Heart left ventricle (tissue), 16 donors: ENCODE data around the gene EPHB6. TPM values are rescaled to one million over a fixed set of nuclear protein-coding genes. Genes with fewer than 3 reads are reported as not detected.
A peak's percentile ranks its signal among the peaks of the same experiment; 100 is the strongest.

Experiments used
- ATAC-seq, 4 donors: fragments of 200-7000 bp; cut with Tn5 transposase; one replicate each; pipeline ENCODE4 v1.9.1; 2020 to 2022; ENCODE audit warnings: moderate library complexity in 4 of 4, mild to moderate bottlenecking in 3 of 4, moderate number of reproducible peaks in 1 of 4
- DNase-seq, 5 donors: peaks; one replicate each; pipeline ENCODE4 v3.0.0-alpha.2; 2020
- H3K27ac ChIP-seq, 12 donors: fragments of 200-600 bp; sonication (generic) in 4 of 12; one replicate each; pipeline versions ENCODE4 v1.5.0 to v1.8.0; 2016 to 2022; ENCODE audit warnings: mild to moderate bottlenecking in 2 of 12
- H3K27me3 ChIP-seq, 9 donors: fragments of 200-600 bp; sonication (generic) in 2 of 9; one replicate each; pipeline versions ENCODE4 v1.5.1 to v1.8.0; 2016 to 2022; ENCODE audit warnings: mild to moderate bottlenecking in 3 of 9
- H3K36me3 ChIP-seq, 9 donors: fragments of 200-600 bp; sonication (generic) in 2 of 9; one replicate each; pipeline versions ENCODE4 v1.5.0 to v1.8.0; 2018 to 2022; ENCODE audit warnings: mild to moderate bottlenecking in 2 of 9
- H3K4me1 ChIP-seq, 12 donors: fragments of 200-600 bp; sonication (generic) in 4 of 12; one replicate each; pipeline versions ENCODE4 v1.5.0 to v1.8.0; 2016 to 2022; ENCODE audit warnings: mild to moderate bottlenecking in 3 of 12
- H3K4me3 ChIP-seq, 12 donors: fragments of 200-600 bp; sonication (generic) in 4 of 12; one replicate each; pipeline versions ENCODE4 v1.5.0 to v1.8.0; 2017 to 2022; ENCODE audit warnings: mild to moderate bottlenecking in 9 of 12, moderate library complexity in 4 of 12
- H3K9me3 ChIP-seq, 12 donors: fragments of 200-600 bp; sonication (generic) in 4 of 12; one replicate each; pipeline versions ENCODE4 v1.5.0 to v1.8.0; 2016 to 2022; ENCODE audit warnings: mild to moderate bottlenecking in 1 of 12
- POLR2A ChIP-seq, 2 donors: fragments of 450-650 bp; IDR thresholded peaks; one replicate each; pipeline ENCODE4 v1.6.1; 2017; ENCODE audit warnings: antibody characterized with exemption in 2 of 2, mild to moderate bottlenecking in 2 of 2, moderate library complexity in 2 of 2
- WGBS, 4 donors: extraction: QIAGEN DNeasy Blood & Tissue Kit in 2 of 4; methylation state at CpG; one replicate each; pipeline versions ENCODE4 v1.1.5 to v1.1.7; 2013 to 2018; 5-methylcytosine and 5-hydroxymethylcytosine counted together
- intact Hi-C, 10 donors: fragments of 100-400 bp; cut with DNase I; formaldehyde crosslinking; loops; one replicate each; pipeline versions ENCODE4 v1.11.1 to v1.14.2; 2022
- polyA plus RNA-seq, 2 donors: library from polyadenylated mRNA; stranded (reverse); fragments of 200-250 nt; gene quantifications; one replicate each; pipeline ENCODE4 v1.2.3, GENCODE V29; 2013
- total RNA-seq, 9 donors: library from RNA; depleted of rRNA in 2 of 9; stranded (reverse); fragments of >200 nt in 2 of 9; fragmentation: NEBNext Ultra II Directional in 3 of 9; extraction: Animal tissue kit (Norgen Biotek cat#: 25700) in 3 of 9; gene quantifications; one replicate each; pipeline versions ENCODE4 v1.1.0 to v1.2.4, GENCODE V29; 2016 to 2023
- TF ChIP-seq, protein P1 (sequence below), 12 donors: fragments of 200-600 bp; sonication (generic) in 4 of 12; IDR thresholded peaks; one replicate each; pipeline versions ENCODE4 v1.5.0 to v1.8.0; 2018 to 2022; ENCODE audit warnings: antibody characterized with exemption in 12 of 12, mild to moderate bottlenecking in 5 of 12
- donor health status: ischemic (EF 13 %, LVEDD 7.1; RV severe dilation, severe dysfunction).
- donor health status: healthy with polysubstance abuse.
- donor health status: DM: no; HTN: yes; CAD: no.
- donor health status: DM: no; HTN: no; CAD: no.
- donor health status: ischemic (EF 25% LVEDD 6.9; RV normal size, moderate dysfunction).
- donor health status: ischemic (EF 25% LVEDD 5.7; RV mildly dilated, moderate dysfunction).
- donor health status: healthy.
- donor health status: DM: yes; HTN: yes; CAD: no.
- donor health status: ischemic (EF 35%, LVEDD 5.7; RV mildly dilated, moderate dysfunction).
- donor health status: nonischemic (EF 11% LVEDD 7.7; RV severe dilation, severe dysfunction).
- donor health status: DM: yes; HTN: yes; CAD: no.
- donor health status: PGD.
- donor health status: ischemic (EF 29% LVEDD 5.4; RV normal size, mild dysfunction).
- donor health status: nonischemic (EF 23%, LVEDD 6.1; RV moderate dilation, normal function).

Gene EPHB6
- total and polyA plus RNA-seq, 11 donors = 1.5 to 20.3 (median 3.3) TPM

GRCh38 chr7:142853739-142854371 is 1.0 kb upstream of the EPHB6 start:
- WGBS, 4 donors = 1% methylated on average over 15 to 23 of the region's 23 CpGs
- Histone ChIP-seq H3K27ac (peak overlapping the region in 9 of 12 donors; percentile 12 to 69 (median 61)), H3K27me3 (peaks cover 0 to 16% (median 0%) of the 10 kb centered on the region in 9 donors), H3K4me1 (peaks cover 0 to 28% (median 9%) of the 10 kb centered on the region in 12 donors), H3K36me3 (no peaks in the 10 kb centered on the region), H3K9me3 (no peaks in the 10 kb centered on the region), H3K4me3 (peak overlapping the region; percentile 39 to 86 (median 68))
- DNase-seq = peak; percentile 41 to 80 (median 63)
- intact Hi-C loops = loop anchor here (1.0 to 10.0 kb wide), 10 partner anchors 12 to 363 kb away; no protein-coding TSS in a partner anchor
- ATAC-seq = peak; percentile 57 to 81 (median 76)
- TF ChIP-seq POLR2A (IDR thresholded peaks at IDR 0.05) = no peak
- TF ChIP-seq, protein P1, sequence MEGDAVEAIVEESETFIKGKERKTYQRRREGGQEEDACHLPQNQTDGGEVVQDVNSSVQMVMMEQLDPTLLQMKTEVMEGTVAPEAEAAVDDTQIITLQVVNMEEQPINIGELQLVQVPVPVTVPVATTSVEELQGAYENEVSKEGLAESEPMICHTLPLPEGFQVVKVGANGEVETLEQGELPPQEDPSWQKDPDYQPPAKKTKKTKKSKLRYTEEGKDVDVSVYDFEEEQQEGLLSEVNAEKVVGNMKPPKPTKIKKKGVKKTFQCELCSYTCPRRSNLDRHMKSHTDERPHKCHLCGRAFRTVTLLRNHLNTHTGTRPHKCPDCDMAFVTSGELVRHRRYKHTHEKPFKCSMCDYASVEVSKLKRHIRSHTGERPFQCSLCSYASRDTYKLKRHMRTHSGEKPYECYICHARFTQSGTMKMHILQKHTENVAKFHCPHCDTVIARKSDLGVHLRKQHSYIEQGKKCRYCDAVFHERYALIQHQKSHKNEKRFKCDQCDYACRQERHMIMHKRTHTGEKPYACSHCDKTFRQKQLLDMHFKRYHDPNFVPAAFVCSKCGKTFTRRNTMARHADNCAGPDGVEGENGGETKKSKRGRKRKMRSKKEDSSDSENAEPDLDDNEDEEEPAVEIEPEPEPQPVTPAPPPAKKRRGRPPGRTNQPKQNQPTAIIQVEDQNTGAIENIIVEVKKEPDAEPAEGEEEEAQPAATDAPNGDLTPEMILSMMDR (IDR thresholded peaks at IDR 0.05) = peak; percentile 50 to 88 (median 72)

DNA sequence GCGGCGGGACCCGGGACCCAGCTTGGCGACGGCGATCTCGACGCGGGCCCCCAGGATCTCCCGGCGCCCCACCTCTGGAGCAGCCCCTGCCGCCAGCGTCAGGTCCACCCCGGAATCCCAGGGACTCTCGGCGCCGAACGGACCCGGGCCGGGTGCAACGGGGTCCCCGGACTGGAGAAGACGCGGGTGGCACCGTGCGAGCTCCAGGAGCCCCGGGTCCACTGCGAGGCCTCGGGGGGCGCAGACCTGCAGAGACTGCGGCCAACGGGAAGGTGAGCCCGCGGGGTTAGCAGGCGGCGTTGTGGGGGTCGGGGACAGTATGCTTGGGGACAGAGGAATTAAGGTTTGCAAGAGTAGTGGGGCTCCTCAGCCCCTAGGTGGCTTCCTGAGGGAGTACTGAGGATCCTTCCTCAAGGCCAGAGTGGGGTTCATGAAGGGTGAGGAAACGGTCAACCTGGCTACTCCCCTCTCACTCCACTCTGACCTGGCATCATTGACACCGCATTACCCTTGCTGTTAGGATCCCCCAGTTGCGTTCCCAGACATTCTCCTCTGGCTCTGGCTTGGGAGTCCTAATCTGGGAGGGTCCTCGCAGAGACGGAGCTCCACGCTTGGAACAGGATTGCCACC is 353 bp downstream of the EPHB6 start:
- peaks cover 0 to 7% (median 0%) of the 10 kb centered on the region in 9 donors for H3K27me3 ChIP-seq
- H3K9me3 ChIP-seq = no peaks in the 10 kb centered on the region
- no peak for TF ChIP-seq POLR2A (IDR thresholded peaks at IDR 0.05)
- TF ChIP-seq, protein P1 (IDR thresholded peaks at IDR 0.05) = no peak
- H3K4me1 ChIP-seq = peaks cover 0 to 28% (median 9%) of the 10 kb centered on the region in 12 donors
- peak in 2 of 4 donors; percentile 2 to 5 for ATAC-seq
- H3K36me3 ChIP-seq = no peaks in the 10 kb centered on the region
- no peak for DNase-seq
- peak overlapping the region in 4 of 12 donors; percentile 62 to 69 (median 64) for H3K27ac ChIP-seq
- WGBS, 4 donors = 3 to 7% (median 4%) methylated on average over 13 to 43 of the region's 43 CpGs
- peak overlapping the region; percentile 39 to 86 (median 68) for H3K4me3 ChIP-seq
- intact Hi-C loops = loop anchor here in 7 of 10 donors (2.0 to 10.0 kb wide), 5 partner anchors 147 to 360 kb away; no protein-coding TSS in a partner anchor

GRCh38 chr7:142855756-142856564 is 1.1 kb downstream of the EPHB6 start:
- Histone ChIP-seq H3K4me1 (peaks cover 0 to 28% (median 9%) of the 10 kb centered on the region in 12 donors), H3K27ac (peak overlapping the region in 1 of 12 donors; percentile 66), H3K27me3 (peaks cover 0 to 7% (median 0%) of the 10 kb centered on the region in 9 donors), H3K4me3 (peak overlapping the region in 10 of 12 donors; percentile 39 to 86 (median 68)), H3K9me3 (no peaks in the 10 kb centered on the region), H3K36me3 (no peaks in the 10 kb centered on the region)
- peak; percentile 38 to 79 (median 69) for DNase-seq
- WGBS, 4 donors = 45 to 48% (median 46%) methylated on average over 9 to 12 of the region's 12 CpGs
- peak; percentile 26 to 74 (median 57) for ATAC-seq
- intact Hi-C loops = loop anchor here in 7 of 10 donors (2.0 to 10.0 kb wide), 5 partner anchors 146 to 359 kb away; no protein-coding TSS in a partner anchor
- TF ChIP-seq, protein P1 (IDR thresholded peaks at IDR 0.05) = no peak
- no peak for TF ChIP-seq POLR2A (IDR thresholded peaks at IDR 0.05)
